Measurements from ENCODE around the gene CTLA4.

Gene CTLA4

GRCh38 chr2:203841654-203842053 is 25.9 kb upstream of the CTLA4 start:
- TF ChIP-seq TAF1 (IDR thresholded peaks at IDR 0.05; ENCODE audit: borderline replicate concordance, insufficient read depth, low read length), result no peak
- no peak for TF ChIP-seq POLR2AphosphoS5 (IDR thresholded peaks at IDR 0.05; ENCODE audit: low read depth, low read length)
- no peak for TF ChIP-seq FOXP2 (optimal IDR thresholded peaks at IDR 0.05; ENCODE audit: borderline replicate concordance, extremely low read depth, extremely low read length, insufficient read depth)
- TF ChIP-seq SIN3A (IDR thresholded peaks at IDR 0.05; ENCODE audit: borderline replicate concordance, insufficient read depth, low read length), result no peak
- TF ChIP-seq REST (IDR thresholded peaks at IDR 0.05; ENCODE audit: insufficient read depth in 1 of 2, low read depth in 2 of 2, low read length in 2 of 2), result no peak

- TF ChIP-seq POLR2AphosphoS5 (IDR thresholded peaks at IDR 0.05; ENCODE audit: low read depth, low read length) (no peak), REST (IDR thresholded peaks at IDR 0.05; ENCODE audit: insufficient read depth in 1 of 2, low read depth in 2 of 2, low read length in 2 of 2) (no peak), FOXP2 (optimal IDR thresholded peaks at IDR 0.05; ENCODE audit: borderline replicate concordance, extremely low read depth, extremely low read length, insufficient read depth) (no peak), SIN3A (IDR thresholded peaks at IDR 0.05; ENCODE audit: borderline replicate concordance, insufficient read depth, low read length) (no peak), TAF1 (IDR thresholded peaks at IDR 0.05; ENCODE audit: borderline replicate concordance, insufficient read depth, low read length) (no peak)
These were observed 25.2 kb upstream of the CTLA4 start for GRCh38 chr2:203842373-203842772.

- TF ChIP-seq SIN3A (IDR thresholded peaks at IDR 0.05; ENCODE audit: borderline replicate concordance, insufficient read depth, low read length), result no peak
- TF ChIP-seq REST (IDR thresholded peaks at IDR 0.05; ENCODE audit: insufficient read depth in 1 of 2, low read depth in 2 of 2, low read length in 2 of 2), result no peak
- no peak for TF ChIP-seq TAF1 (IDR thresholded peaks at IDR 0.05; ENCODE audit: borderline replicate concordance, insufficient read depth, low read length)
- no peak for TF ChIP-seq FOXP2 (optimal IDR thresholded peaks at IDR 0.05; ENCODE audit: borderline replicate concordance, extremely low read depth, extremely low read length, insufficient read depth)
These were observed 21.0 kb upstream of the CTLA4 start for GRCh38 chr2:203846490-203847105.

- TF ChIP-seq REST (IDR thresholded peaks at IDR 0.05; ENCODE audit: insufficient read depth in 1 of 2, low read depth in 2 of 2, low read length in 2 of 2) (no peak), FOXP2 (optimal IDR thresholded peaks at IDR 0.05; ENCODE audit: borderline replicate concordance, extremely low read depth, extremely low read length, insufficient read depth) (no peak), SIN3A (IDR thresholded peaks at IDR 0.05; ENCODE audit: borderline replicate concordance, insufficient read depth, low read length) (no peak), TAF1 (IDR thresholded peaks at IDR 0.05; ENCODE audit: borderline replicate concordance, insufficient read depth, low read length) (no peak), POLR2AphosphoS5 (IDR thresholded peaks at IDR 0.05; ENCODE audit: low read depth, low read length) (no peak)
These were observed 18.6 kb upstream of the CTLA4 start for GRCh38 chr2:203849010-203849409.

GRCh38 chr2:203852760-203853159 is 14.8 kb upstream of the CTLA4 start:
- TF ChIP-seq REST (IDR thresholded peaks at IDR 0.05; ENCODE audit: insufficient read depth in 1 of 2, low read depth in 2 of 2, low read length in 2 of 2) (no peak), TAF1 (IDR thresholded peaks at IDR 0.05; ENCODE audit: borderline replicate concordance, insufficient read depth, low read length) (no peak)
